Loucy (cell line): Measurements from ENCODE around the gene ESYT2.

ENCODE experiments used
- EZH2phosphoT487 ChIP-seq: fragments of 200-600 bp; IDR thresholded peaks from 2 replicates; pipeline ENCODE4 v1.6.1; 2018; ENCODE audit warnings: antibody characterized with exemption, mild to moderate bottlenecking, moderate library complexity, borderline replicate concordance
- TF ChIP-seq, protein P1 (sequence below): fragments of 200-600 bp; sonication (generic); conservative IDR thresholded peaks from 2 replicates; pipeline ENCODE4 v1.5.1; 2014; ENCODE audit warnings: mild to moderate bottlenecking, antibody characterized with exemption, low read length

DNA sequence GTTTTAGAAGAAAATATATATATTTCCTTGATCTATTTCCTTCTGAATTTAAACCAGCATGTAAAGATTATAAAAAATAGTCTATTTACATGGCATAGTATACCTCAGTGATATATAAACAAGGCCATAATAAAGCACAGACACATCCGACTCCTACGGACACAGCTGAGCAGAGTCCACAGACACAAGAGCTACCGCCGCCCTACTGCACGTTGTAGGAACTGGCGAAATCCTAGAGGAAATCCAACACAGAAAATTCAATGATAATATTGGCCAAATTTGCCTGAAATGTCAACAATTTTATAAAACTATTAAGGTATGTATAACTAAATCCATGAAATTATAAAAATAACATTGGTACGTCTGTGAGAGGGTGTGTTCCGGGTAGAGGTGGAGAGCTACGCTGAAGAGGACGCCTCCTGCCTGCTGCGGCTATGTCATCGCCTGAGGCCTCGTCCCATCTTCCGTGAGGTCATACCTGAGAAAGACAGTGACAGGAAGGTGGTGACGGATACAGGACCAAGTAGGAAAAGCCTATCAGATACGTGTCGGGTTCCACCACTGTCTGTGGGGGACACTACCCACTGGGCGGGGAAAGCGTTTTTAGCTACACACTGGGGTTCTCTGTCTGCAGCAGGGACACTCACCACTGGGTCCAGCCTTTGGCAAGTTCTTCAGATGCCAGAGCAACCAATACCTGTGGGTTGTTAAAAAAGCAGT, 95.4 kb downstream of the ESYT2 start:
- TF ChIP-seq, protein P1, sequence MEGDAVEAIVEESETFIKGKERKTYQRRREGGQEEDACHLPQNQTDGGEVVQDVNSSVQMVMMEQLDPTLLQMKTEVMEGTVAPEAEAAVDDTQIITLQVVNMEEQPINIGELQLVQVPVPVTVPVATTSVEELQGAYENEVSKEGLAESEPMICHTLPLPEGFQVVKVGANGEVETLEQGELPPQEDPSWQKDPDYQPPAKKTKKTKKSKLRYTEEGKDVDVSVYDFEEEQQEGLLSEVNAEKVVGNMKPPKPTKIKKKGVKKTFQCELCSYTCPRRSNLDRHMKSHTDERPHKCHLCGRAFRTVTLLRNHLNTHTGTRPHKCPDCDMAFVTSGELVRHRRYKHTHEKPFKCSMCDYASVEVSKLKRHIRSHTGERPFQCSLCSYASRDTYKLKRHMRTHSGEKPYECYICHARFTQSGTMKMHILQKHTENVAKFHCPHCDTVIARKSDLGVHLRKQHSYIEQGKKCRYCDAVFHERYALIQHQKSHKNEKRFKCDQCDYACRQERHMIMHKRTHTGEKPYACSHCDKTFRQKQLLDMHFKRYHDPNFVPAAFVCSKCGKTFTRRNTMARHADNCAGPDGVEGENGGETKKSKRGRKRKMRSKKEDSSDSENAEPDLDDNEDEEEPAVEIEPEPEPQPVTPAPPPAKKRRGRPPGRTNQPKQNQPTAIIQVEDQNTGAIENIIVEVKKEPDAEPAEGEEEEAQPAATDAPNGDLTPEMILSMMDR = peak; percentile 32
- no peak for TF ChIP-seq EZH2phosphoT487
